ENCODE data around the gene NUTF2. TPM values are rescaled to one million over a fixed set of nuclear protein-coding genes. Genes with fewer than 3 reads are reported as not detected.
A peak's percentile ranks its signal among the peaks of the same experiment; 100 is the strongest.

Gene NUTF2
- total RNA-seq, 1 donor from 2014 or later: 56.5 TPM

DNA sequence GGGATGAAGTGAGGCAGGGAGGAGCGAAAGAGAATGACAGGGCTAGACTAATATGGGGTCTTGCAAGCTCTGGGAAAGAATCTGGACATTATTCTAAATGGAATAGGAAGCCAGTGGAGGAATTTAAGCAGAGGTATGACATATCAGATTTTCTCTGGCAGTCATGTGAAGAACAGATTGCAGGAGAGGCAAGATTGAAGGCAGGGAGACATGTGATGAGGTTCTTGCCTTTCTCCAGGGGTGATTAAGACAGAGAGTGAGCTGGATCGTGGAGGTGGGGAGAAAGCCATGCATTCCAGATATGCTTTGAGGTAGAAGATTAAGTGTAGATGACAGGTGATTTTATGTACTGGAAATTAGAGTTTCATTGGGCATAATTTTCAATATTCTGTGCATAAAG, 8.9 kb upstream of the NUTF2 start:
- DNase-seq: no peak

- DNase-seq: no peak
These were observed 5.4 kb upstream of the NUTF2 start for GRCh38 chr16:67841198-67841815.

GRCh38 chr16:67841816-67842508, 4.8 kb upstream of the NUTF2 start, which contains the start of gene THAP11:
THAP11 (plus strand) TSS chr16:67842320; CDS start chr16:67842555, 235 bp downstream.
- DNase-seq: peak; percentile 97

GRCh38 chr16:67842509-67843342, 4.0 kb upstream of the NUTF2 start:
- DNase-seq: peak; percentile 49

DNA sequence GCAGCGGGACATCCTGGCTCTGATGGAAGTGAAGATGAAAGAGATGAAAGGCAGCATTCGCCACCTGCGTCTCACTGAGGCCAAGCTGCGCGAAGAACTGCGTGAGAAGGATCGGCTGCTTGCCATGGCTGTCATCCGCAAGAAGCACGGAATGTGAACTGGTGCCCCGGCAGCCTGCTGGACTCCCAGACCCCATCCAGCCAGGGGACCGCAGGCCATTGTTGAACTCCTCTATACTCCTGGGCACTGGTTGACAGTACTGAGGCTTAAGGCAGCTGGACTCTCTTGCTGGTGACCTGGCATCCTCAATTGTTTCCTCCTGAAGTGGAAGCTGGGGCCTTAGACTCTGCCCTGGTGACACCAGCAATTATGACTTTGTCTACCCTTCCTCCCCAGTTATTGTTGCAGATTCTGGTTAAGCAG, 3.4 kb upstream of the NUTF2 start:
- DNase-seq: no peak

- no peak for DNase-seq
These were observed 2.2 kb upstream of the NUTF2 start for GRCh38 chr16:67844497-67844896.

- no peak for DNase-seq
These were observed 1.3 kb upstream of the NUTF2 start for GRCh38 chr16:67845291-67846062.

GRCh38 chr16:67846063-67846319, 742 bp upstream of the NUTF2 start:
- DNase-seq: no peak

DNA sequence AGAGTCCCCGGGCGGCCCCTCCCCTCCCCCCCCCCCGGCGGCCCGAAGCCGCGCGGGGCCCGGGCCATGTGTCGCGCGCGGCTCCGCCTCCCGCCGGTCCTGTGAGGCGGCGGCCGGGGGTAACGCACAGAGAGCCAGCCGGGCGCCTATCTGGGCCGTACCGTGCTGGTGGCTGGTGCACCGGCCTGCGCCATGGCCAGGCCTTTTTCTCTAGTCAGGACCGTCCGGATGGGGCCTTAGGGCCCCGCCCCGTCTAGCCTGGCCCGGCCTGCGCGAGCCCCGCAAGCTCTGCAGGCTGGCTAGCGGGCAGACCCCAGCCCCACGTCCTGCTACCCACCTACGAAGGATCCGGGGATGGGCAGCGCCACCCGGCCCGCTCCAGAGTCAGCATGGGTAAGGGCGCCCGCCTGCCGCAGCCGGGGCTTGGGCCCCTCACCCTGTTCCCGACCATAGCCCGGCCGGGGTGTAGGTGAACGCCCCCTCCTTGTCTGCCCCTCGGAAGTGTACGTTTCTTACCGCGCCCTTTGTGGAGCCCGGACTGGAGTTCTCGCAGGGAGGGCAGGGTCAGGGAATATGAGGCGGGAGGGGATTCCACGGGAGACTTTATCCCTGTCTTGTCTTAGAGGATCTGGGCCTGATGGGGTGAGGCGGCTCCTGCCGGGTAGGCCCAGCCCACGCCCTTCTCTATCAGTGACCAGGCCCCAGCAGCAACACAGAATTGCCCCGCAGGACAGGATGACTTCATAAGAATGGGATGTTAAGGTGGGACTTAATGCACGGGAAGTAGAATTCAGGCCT, 530 bp downstream of the NUTF2 start, which contains the start of gene CENPT:
TSS of gene CENPT (minus strand) at position 630 of the 798 bp plus-strand sequence. CDS start 13,834 bp downstream, outside the sequence.
- DNase-seq: no peak

GRCh38 chr16:67848118-67848517, 1.4 kb downstream of the NUTF2 start:
- no peak for DNase-seq

- DNase-seq: no peak
These were observed 6.9 kb downstream of the NUTF2 start for GRCh38 chr16:67853670-67854069.

GRCh38 chr16:67855789-67856188, 9.1 kb downstream of the NUTF2 start:
- DNase-seq: no peak

DNA sequence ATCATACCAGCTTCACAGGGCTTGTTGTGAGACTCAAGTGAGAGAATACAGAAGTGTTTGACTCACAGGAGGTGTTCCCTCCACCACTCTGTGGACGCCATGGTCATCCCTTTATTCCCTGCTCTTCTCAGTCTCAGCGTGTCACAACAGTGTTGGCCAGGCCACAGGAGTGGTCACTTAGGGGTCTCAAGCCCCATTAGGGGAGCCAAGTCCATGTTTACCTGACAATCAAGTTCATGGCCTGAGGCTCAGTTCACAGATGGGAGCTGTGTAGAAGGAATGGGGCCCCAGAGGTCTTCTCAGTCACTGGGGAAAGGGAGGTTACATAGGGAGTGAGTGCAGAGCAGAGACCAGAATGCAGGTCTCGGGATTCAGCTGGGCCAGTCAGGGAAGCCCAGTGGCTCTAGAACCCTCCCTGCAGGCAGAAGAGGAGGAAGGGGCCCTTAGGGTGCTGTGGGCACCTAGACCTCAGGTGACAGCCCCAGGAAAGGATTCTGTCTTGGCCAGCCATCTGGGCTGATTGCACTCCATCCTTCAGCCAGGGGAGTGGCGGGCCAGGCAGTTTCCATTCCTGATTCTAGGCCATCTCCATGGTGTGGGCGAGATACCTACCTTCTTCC, 10.3 kb downstream of the NUTF2 start:
- no peak for DNase-seq

- DNase-seq: no peak
These were observed 11.0 kb downstream of the NUTF2 start for GRCh38 chr16:67857547-67858233.

DNA sequence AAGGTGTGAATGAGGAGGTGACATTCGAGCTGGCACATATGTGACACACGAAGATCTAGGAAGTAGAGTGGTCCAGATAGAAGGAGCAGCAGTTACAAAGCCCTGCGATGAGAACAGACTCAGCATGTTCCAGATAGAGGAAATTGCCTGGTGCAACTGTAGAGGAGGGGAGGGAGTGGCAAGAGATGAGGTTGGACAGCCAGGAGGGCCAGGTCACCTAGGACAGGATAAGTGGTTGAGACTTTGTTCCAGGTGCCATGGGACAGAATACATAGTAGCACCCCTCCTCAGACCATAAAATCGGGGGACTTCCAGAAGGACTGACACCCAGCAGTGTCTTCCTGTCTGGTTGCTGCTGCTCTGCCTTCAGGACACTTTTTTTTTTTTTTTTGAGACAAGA, 11.8 kb downstream of the NUTF2 start:
- DNase-seq: no peak

DNA sequence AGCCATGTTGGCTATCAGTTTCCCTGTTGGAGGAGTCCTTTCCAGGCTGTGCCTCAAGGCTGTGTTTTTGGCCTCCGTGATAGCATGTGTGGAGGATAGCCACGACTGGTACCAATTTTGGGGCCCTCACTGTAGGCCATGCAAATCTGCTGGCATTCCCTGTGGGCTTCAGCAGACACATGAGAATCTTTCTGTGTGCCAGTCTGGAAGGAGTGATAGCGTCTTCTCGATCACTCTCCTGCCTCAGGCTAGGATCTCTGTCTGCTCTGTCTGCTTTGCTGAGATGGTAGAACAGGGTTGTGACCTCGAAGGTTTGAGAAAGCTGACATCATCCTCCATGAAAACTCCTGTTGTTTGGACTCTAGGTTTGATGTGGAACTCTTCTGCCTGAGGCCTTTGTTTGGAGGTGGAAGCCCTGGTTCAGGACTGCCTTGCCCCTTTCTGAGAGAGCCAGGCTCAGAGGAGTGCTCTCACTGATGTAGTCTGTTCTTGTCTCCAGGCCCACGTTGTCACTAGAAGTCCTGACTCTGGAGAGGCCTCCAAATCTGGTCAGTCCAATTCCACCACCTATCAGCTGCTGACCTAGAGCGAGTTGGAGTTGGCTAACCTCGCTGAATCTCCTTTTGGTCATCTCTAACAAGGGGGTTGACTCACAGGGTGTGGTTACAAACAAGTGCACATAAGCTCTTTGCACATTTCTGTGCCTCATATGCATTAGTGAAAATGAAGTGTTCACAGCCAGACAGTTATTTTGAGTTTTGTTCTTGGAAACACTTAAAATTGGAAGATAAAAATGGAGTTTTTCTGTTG, 14.1 kb downstream of the NUTF2 start:
- DNase-seq: no peak

GRCh38 chr16:67861877-67862276, 15.1 kb downstream of the NUTF2 start:
- DNase-seq: no peak

GRCh38 chr16:67862623-67863583, 16.2 kb downstream of the NUTF2 start:
- no peak for DNase-seq
